T-cell (primary cell): ENCODE measurements around the gene LRP10. TPM values are rescaled to one million over a fixed set of nuclear protein-coding genes. Genes with fewer than 3 reads are reported as not detected.
"Not testable (repeated sequence)": the region's sequence is repeated elsewhere in the genome, so short reads cannot be mapped to it uniquely, and the experiment has no call there.

Experiments used
- ATAC-seq, 4 experiments: fragments of 200-7000 bp in 3 of 4; fragments of 150-1000 bp in 1 of 4; cut with Tn5 transposase; replicated peaks in 1 of 4; 1 replicate in 3 of 4; 2 replicates in 1 of 4; pipeline ENCODE4 v1.10.0; 2021; ENCODE audit warnings: moderate library complexity in 3 of 4, mild to moderate bottlenecking in 2 of 4, moderate number of reproducible peaks in 1 of 4
- CTCF ChIA-PET, 2 donors: fragments of 300-600 bp; sonication (Branson Sonifier 250); formaldehyde crosslinking; loops; one replicate each; lab custom pipeline; 2022; ENCODE audit warnings: antibody characterized with exemption in 2 of 2; lab: Charles Lee
- POLR2A ChIA-PET, 2 donors: fragments of 300-600 bp; sonication (Branson Sonifier 250); formaldehyde crosslinking; loops; one replicate each; lab custom pipeline; 2022; ENCODE audit warnings: antibody characterized with exemption in 2 of 2; lab: Charles Lee
- DNase-seq, 35 experiments: peaks; one replicate each; pipeline versions ENCODE4 v3.0.0 to v3.0.0-alpha.2; 2013 to 2023
- H3K27ac ChIP-seq: one replicate; pipeline ENCODE4 v1.5.1; 2013; ENCODE audit warnings: low read length
- H3K27me3 ChIP-seq, 2 experiments: replicated peaks in 1 of 2; 1 replicate in 1 of 2; 2 replicates in 1 of 2; pipeline versions ENCODE4 v1.6.1 to v1.7.0; 2013; ENCODE audit warnings: low read length in 1 of 2, mixed read lengths in 1 of 2; ENCODE audit not compliant: control insufficient read depth in 2 of 2, insufficient read depth in 2 of 2; ENCODE audit errors: extremely low read depth in 1 of 2
- H3K36me3 ChIP-seq, 2 donors: 1 replicate in 1 of 2; 2 replicates in 1 of 2; pipeline versions ENCODE4 v1.6.1 to v1.7.0; 2013; ENCODE audit warnings: low read length in 1 of 2; ENCODE audit not compliant: control insufficient read depth in 2 of 2, insufficient read depth in 1 of 2; ENCODE audit errors: extremely low read depth in 1 of 2
- H3K4me1 ChIP-seq, 2 experiments: 1 replicate in 1 of 2; 2 replicates in 1 of 2; pipeline versions ENCODE4 v1.6.1 to v1.7.0; 2013; ENCODE audit warnings: low read length in 2 of 2, mixed read lengths in 1 of 2; ENCODE audit not compliant: insufficient read depth in 2 of 2, control insufficient read depth in 1 of 2; ENCODE audit errors: extremely low read depth in 1 of 2
- H3K4me3 ChIP-seq, 2 donors: 1 replicate in 1 of 2; 2 replicates in 1 of 2; pipeline versions ENCODE4 v1.5.1 to v1.7.0; 2013; ENCODE audit warnings: mild to moderate bottlenecking in 2 of 2, low read length in 1 of 2, moderate library complexity in 1 of 2; ENCODE audit not compliant: control insufficient read depth in 1 of 2; ENCODE audit errors: extremely low read depth in 1 of 2
- H3K9me3 ChIP-seq: 2 replicates; pipeline ENCODE4 v1.7.0; 2013
- H3K27ac Mint-ChIP-seq, 2 donors: one replicate each; pipeline ENCODE4 v1.8.0; 2020 to 2021; ENCODE audit warnings: mild to moderate bottlenecking in 2 of 2, mixed read lengths in 2 of 2
- H3K27me3 Mint-ChIP-seq, 2 donors: one replicate each; pipeline ENCODE4 v1.8.0; 2021 to 2022; ENCODE audit warnings: mixed read lengths in 2 of 2
- H3K36me3 Mint-ChIP-seq: one replicate; pipeline ENCODE4 v1.8.0; 2021; ENCODE audit warnings: mixed read lengths
- H3K4me1 Mint-ChIP-seq, 3 donors: one replicate each; pipeline ENCODE4 v1.8.0; 2020 to 2022; ENCODE audit warnings: mixed read lengths in 3 of 3, mild to moderate bottlenecking in 1 of 3
- H3K4me3 Mint-ChIP-seq, 3 donors: one replicate each; pipeline ENCODE4 v1.8.0; 2020 to 2022; ENCODE audit warnings: mild to moderate bottlenecking in 3 of 3, mixed read lengths in 3 of 3, moderate library complexity in 3 of 3
- H3K9me3 Mint-ChIP-seq, 3 donors: one replicate each; pipeline ENCODE4 v1.8.0; 2020 to 2022; ENCODE audit warnings: mixed read lengths in 3 of 3
- WGBS: methylation state at CpG from one replicate; pipeline ENCODE4 v1.1.5; 2013; ENCODE audit warnings: missing lambda C conversion rate; ENCODE audit not compliant: insufficient coverage; 5-methylcytosine and 5-hydroxymethylcytosine counted together
- total RNA-seq, 35 experiments: library from RNA in 6 of 35; stranded (reverse) in 6 of 35; fragments of 120-200 nt in 1 of 35; gene quantifications; one replicate each; pipeline versions ENCODE4 v1.2.1 to v1.2.4 and lab custom pipeline; 2013 to 2026

LRP10 gene
- total RNA-seq, 5 donors from 2014 or later (not counting 1 experiment from before 2014, with no cell fraction given): 67.0 to 103 (median 89.9) TPM

GRCh38 chr14:22850944-22851764, 20.4 kb upstream of the LRP10 start:
- no peak for ATAC-seq
- Mint-ChIP-seq H3K27me3 (peaks cover 15 to 17% of the 10 kb centered on the region in 2 donors), H3K4me1 (peaks cover 3 to 16% (median 12%) of the 10 kb centered on the region in 3 donors), H3K4me3 (no peak overlapping the region), H3K36me3 (no peaks in the 10 kb centered on the region), H3K9me3 (no peaks in the 10 kb centered on the region), H3K27ac (no peak overlapping the region)
- Histone ChIP-seq H3K9me3 (no peaks in the 10 kb centered on the region), H3K4me1 (peaks cover 0 to 11% of the 10 kb centered on the region in 2 experiments), H3K27ac (no peak overlapping the region), H3K4me3 (no peak overlapping the region), H3K36me3 (no peaks in the 10 kb centered on the region), H3K27me3 (peaks cover 0 to 53% of the 10 kb centered on the region in 2 experiments)
- ChIA-PET CTCF (interaction anchor here (0.5 to 4.5 kb wide), 14 partner anchors 11 to 1025 kb away, joined by 3 to 46 read pairs (median 4); partner anchors contain the start of genes ABHD4 (in 1 of the 2) and OXA1L (in 1 of the 2)), POLR2A (no interaction called here)
- no peak for DNase-seq
- WGBS: 55% methylated on average over 4 of the region's 9 CpGs

GRCh38 chr14:22852178-22852577, 19.4 kb upstream of the LRP10 start:
- H3K9me3 Mint-ChIP-seq, H3K36me3 Mint-ChIP-seq, H3K27ac ChIP-seq, H3K9me3 ChIP-seq, H3K4me3 ChIP-seq, H3K27me3 Mint-ChIP-seq, ATAC-seq, DNase-seq, H3K27ac Mint-ChIP-seq, H3K36me3 ChIP-seq, H3K4me3 Mint-ChIP-seq: not testable (repeated sequence)
- Histone ChIP-seq H3K27me3 (peaks cover 0 to 49% of the 10 kb centered on the region in 2 experiments), H3K4me1 (peaks cover 0 to 11% of the 10 kb centered on the region in 2 experiments)
- ChIA-PET POLR2A (interaction anchor here in 1 of 2 donors (0.6 kb wide), 1 partner anchor 50 kb away, joined by 3 read pairs; no protein-coding TSS in a partner anchor), CTCF (interaction anchor here (0.6 to 4.5 kb wide), 18 partner anchors 9 to 325 kb away, joined by 3 to 46 read pairs (median 4); partner anchors contain the start of genes LRP10 (in 1 of the 2) and PSMB5 (in 1 of the 2))
- peaks cover 3 to 20% (median 15%) of the 10 kb centered on the region in 3 donors for H3K4me1 Mint-ChIP-seq
- WGBS: no CpG with 5 or more reads among the region's 12 CpGs

GRCh38 chr14:22852599-22852939, 19.0 kb upstream of the LRP10 start:
- Mint-ChIP-seq H3K4me3 (no peak overlapping the region), H3K27me3 (peaks cover 8 to 9% of the 10 kb centered on the region in 2 donors), H3K36me3 (no peaks in the 10 kb centered on the region), H3K4me1 (peaks cover 3 to 20% (median 18%) of the 10 kb centered on the region in 3 donors), H3K27ac (no peak overlapping the region), H3K9me3 (no peaks in the 10 kb centered on the region)
- POLR2A ChIA-PET: no interaction called here
- H3K4me1 ChIP-seq: peaks cover 0 to 13% of the 10 kb centered on the region in 2 experiments
- no peaks in the 10 kb centered on the region for H3K9me3 ChIP-seq
- no peak overlapping the region for H3K27ac ChIP-seq
- DNase-seq (no peak), ATAC-seq (no peak)
- CTCF ChIA-PET: interaction anchor here (0.5 to 4.5 kb wide), 20 partner anchors 9 to 873 kb away, joined by 3 to 46 read pairs (median 4); partner anchors contain the start of genes LRP10 (in 1 of the 2), PSMB5 (in 1 of the 2) and RBM23 (in 1 of the 2)
- H3K27me3 ChIP-seq: peaks cover 0 to 50% of the 10 kb centered on the region in 2 experiments
- H3K4me3 ChIP-seq: no peak overlapping the region
- WGBS: no CpG with 5 or more reads among the region's 2 CpGs
- H3K36me3 ChIP-seq: no peaks in the 10 kb centered on the region

- no peaks in the 10 kb centered on the region for H3K36me3 ChIP-seq
- ChIA-PET POLR2A (no interaction called here), CTCF (interaction anchor here (0.5 to 4.5 kb wide), 26 partner anchors 10 to 873 kb away, joined by 3 to 46 read pairs (median 4); partner anchors contain the start of genes LRP10 (in 1 of the 2), MRPL52 (in 1 of the 2) and RBM23 (in 1 of the 2))
- H3K4me1 ChIP-seq: peaks cover 3 to 18% of the 10 kb centered on the region in 2 experiments
- peak overlapping the region; percentile 75 to 79 (median 78) for H3K4me3 Mint-ChIP-seq
- H3K27ac ChIP-seq: peak overlapping the region; percentile 25
- H3K27me3 Mint-ChIP-seq: peaks cover 6 to 9% of the 10 kb centered on the region in 2 donors
- ATAC-seq (peak; percentile 90 to 92 (median 91)), DNase-seq (peak; percentile 64 to 95 (median 86))
- H3K9me3 Mint-ChIP-seq: no peaks in the 10 kb centered on the region
- no peaks in the 10 kb centered on the region for H3K36me3 Mint-ChIP-seq
- H3K4me1 Mint-ChIP-seq: peaks cover 6 to 25% (median 23%) of the 10 kb centered on the region in 3 donors
- 0% methylated on average over 13 of the region's 20 CpGs for WGBS
- H3K9me3 ChIP-seq: no peaks in the 10 kb centered on the region
- H3K4me3 ChIP-seq: peak overlapping the region; percentile 74 to 81
- H3K27ac Mint-ChIP-seq: peak overlapping the region; percentile 66 to 79
- peaks cover 0 to 45% of the 10 kb centered on the region in 2 experiments for H3K27me3 ChIP-seq
Observed at GRCh38 chr14:22852940-22853767, 18.4 kb upstream of the LRP10 start.

GRCh38 chr14:22854296-22854695, 17.2 kb upstream of the LRP10 start:
- ChIA-PET CTCF (interaction anchor here (0.6 to 4.5 kb wide), 17 partner anchors 9 to 297 kb away, joined by 3 to 46 read pairs (median 4); partner anchors contain the start of genes DAD1 (in 1 of the 2), LRP10 (in 1 of the 2), MRPL52 (in 1 of the 2) and OXA1L (in 1 of the 2)), POLR2A (interaction anchor here in 1 of 2 donors (0.6 to 0.7 kb wide), 2 partner anchors 266 to 1012 kb away, joined by 5 to 9 read pairs; no protein-coding TSS in a partner anchor)
- not testable (repeated sequence) for DNase-seq, H3K9me3 ChIP-seq, ATAC-seq, H3K36me3 Mint-ChIP-seq, H3K27ac Mint-ChIP-seq, H3K4me3 ChIP-seq, H3K27me3 Mint-ChIP-seq, H3K27ac ChIP-seq, H3K4me3 Mint-ChIP-seq, H3K9me3 Mint-ChIP-seq, H3K36me3 ChIP-seq
- WGBS: 80% methylated on average over 2 of the region's 11 CpGs
- H3K4me1 Mint-ChIP-seq: peaks cover 11 to 34% (median 32%) of the 10 kb centered on the region in 3 donors
- Histone ChIP-seq H3K4me1 (peaks cover 10 to 30% of the 10 kb centered on the region in 2 experiments), H3K27me3 (peaks cover 0 to 37% of the 10 kb centered on the region in 2 experiments)
